BE2C (cell line): ENCODE results near the gene OR9K2. TPM values are rescaled to one million over a fixed set of nuclear protein-coding genes. Genes with fewer than 3 reads are reported as not detected.

ENCODE experiments used
- DNase-seq: peaks from one replicate; pipeline ENCODE4 v3.0.0-alpha.2; 2020
- H3K27me3 ChIP-seq: fragments of 250-450 bp; sonication (Bioruptor Pico); 2 replicates; pipeline ENCODE4 v1.5.1; 2020; ENCODE audit warnings: mild to moderate bottlenecking
- H3K36me3 ChIP-seq: fragments of 250-450 bp; sonication (Bioruptor Pico); 2 replicates; pipeline ENCODE4 v1.5.1; 2020; ENCODE audit warnings: mild to moderate bottlenecking
- H3K4me1 ChIP-seq: fragments of 250-450 bp; sonication (Bioruptor Pico); 2 replicates; pipeline ENCODE4 v1.5.1; 2020
- H3K4me3 ChIP-seq: 2 replicates; pipeline ENCODE4 v1.5.1; 2011; ENCODE audit warnings: low read depth, low read length
- H3K9me3 ChIP-seq: fragments of 250-450 bp; sonication (Bioruptor Pico); 2 replicates; pipeline ENCODE4 v1.5.1; 2020
- CTCF ChIP-seq: IDR thresholded peaks from 2 replicates; pipeline ENCODE4 v1.5.1; 2012; ENCODE audit warnings: mild to moderate bottlenecking, low read depth, low read length
- polyA plus RNA-seq: library from polyadenylated mRNA; unstranded; fragments of >200 nt; gene quantifications from one replicate; pipeline ENCODE4 v1.2.1, GENCODE V29; 2012; ENCODE audit warnings: low read depth, missing spikeins; ENCODE audit not compliant: insufficient read length, insufficient read depth

The OR9K2 gene
- not detected for polyA plus RNA-seq

DNA sequence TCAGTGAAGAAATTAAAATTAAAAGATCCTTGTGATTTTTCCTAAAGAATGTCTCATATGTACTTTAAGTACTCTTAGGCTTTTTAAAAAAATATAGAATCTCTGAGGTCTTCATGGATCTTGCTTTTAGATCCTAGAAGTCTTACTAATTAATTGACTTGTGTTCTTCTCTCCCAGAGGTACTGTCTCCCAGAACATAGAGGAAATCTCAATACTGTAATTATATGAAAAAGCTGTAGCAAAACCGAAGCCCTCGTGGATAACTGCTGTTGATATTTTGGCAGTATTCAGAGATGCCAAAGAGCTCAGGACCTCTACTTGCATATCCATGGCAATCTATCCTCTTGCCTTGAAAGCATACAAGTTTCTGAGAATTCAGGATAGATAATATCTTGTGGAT is at the start of gene OR9K2:
TSS of gene OR9K2 (plus strand) at position 301 of the 400 bp plus-strand sequence. CDS start 3,429 bp downstream, outside the sequence.
- Histone ChIP-seq H3K4me1 (no peaks in the 10 kb centered on the region), H3K27me3 (no peaks in the 10 kb centered on the region), H3K9me3 (no peaks in the 10 kb centered on the region), H3K36me3 (no peaks in the 10 kb centered on the region), H3K4me3 (no peak within 1 kb of the TSS)
- TF ChIP-seq CTCF = no peak
- DNase-seq = no peak

- no peaks in the 10 kb centered on the region for H3K4me1 ChIP-seq
- no peaks in the 10 kb centered on the region for H3K36me3 ChIP-seq
- TF ChIP-seq CTCF = no peak
- H3K9me3 ChIP-seq = no peaks in the 10 kb centered on the region
- H3K27me3 ChIP-seq = 0 out of 2 replicates have a peak, but pooled peaks cover 6% of the 10 kb centered on the region
- DNase-seq = no peak
- no peak overlapping the region for H3K4me3 ChIP-seq
These were observed 33.6 kb upstream of the OR9K2 start for GRCh38 chr12:55092579-55092978.

- Histone ChIP-seq H3K4me3 (no peak overlapping the region), H3K4me1 (no peaks in the 10 kb centered on the region), H3K27me3 (no peaks in the 10 kb centered on the region), H3K36me3 (no peaks in the 10 kb centered on the region), H3K9me3 (no peaks in the 10 kb centered on the region)
- DNase-seq = no peak
- TF ChIP-seq CTCF = no peak
These were observed 13.8 kb upstream of the OR9K2 start for GRCh38 chr12:55112378-55112875.

DNA sequence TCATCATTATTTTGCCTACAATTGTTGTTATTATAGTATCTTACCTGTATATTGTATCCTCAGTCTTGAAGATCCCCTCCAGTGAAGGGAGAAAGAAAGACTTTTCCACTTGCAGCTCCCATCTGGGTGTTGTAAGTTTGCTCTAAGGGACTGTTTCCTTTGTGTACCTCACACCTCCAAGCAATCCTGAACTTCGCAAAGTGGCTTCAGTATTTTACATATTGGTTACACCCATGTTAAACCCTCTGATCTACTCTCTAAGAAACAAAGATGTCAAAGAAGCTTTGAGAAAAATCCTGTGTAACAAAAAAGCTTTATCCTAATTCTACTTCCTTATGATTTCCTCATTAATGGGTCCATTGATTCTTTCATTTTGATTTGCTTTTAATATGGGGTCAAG is 10.1 kb upstream of the OR9K2 start:
- no peak for TF ChIP-seq CTCF
- DNase-seq = no peak
- no peaks in the 10 kb centered on the region for H3K27me3 ChIP-seq
- H3K4me3 ChIP-seq = no peak overlapping the region
- H3K36me3 ChIP-seq = no peaks in the 10 kb centered on the region
- H3K4me1 ChIP-seq = no peaks in the 10 kb centered on the region
- 0 out of 2 replicates have a peak, but pooled peaks cover 2% of the 10 kb centered on the region for H3K9me3 ChIP-seq

GRCh38 chr12:55132816-55133215 is 6.6 kb downstream of the OR9K2 start:
- H3K36me3 ChIP-seq = no peaks in the 10 kb centered on the region
- H3K4me1 ChIP-seq = no peaks in the 10 kb centered on the region
- H3K9me3 ChIP-seq = no peaks in the 10 kb centered on the region
- no peaks in the 10 kb centered on the region for H3K27me3 ChIP-seq
- DNase-seq = no peak
- H3K4me3 ChIP-seq = no peak overlapping the region
- 0 out of 2 replicates have a peak, but pooled peaks have one; percentile 12 for TF ChIP-seq CTCF

DNA sequence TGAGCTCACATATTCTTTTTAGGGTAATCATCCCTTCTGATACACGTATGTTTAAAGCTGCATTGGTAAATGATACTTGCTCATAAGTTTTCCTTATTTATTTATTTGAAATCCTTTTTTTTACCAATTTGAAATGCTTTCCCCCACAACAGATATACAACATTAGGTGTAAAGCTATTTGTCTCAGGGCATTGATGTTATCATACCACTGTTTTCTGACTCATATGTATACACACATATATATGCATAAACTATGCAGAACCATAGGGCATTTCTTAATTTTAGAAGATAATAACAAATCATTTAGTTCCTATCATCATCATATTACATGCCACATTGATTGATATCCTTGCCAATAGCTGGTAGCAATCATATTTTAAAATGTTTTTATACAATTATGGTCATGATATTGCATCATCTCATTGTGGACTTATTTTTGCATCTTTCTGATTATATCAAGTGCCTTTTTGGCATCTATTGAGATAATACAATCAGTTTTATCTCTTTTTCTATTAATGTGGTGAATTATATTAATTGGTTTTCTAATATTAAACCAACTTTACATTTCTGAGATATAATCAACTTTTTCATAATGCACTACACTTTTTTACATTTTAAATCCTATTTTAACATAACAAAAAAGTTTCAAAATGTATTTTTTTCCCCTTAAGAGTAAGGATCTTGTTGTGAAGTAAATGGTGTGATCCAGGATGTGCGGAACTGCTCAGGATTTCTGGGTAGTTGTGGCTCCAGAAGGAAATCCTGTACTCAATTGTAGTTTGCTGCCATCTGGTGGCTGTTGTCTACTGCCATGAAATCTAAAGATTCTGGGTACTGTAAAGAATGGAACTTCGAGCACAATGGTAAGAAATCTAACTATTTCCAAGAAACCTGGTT is 16.7 kb downstream of the OR9K2 start:
- Histone ChIP-seq H3K27me3 (no peaks in the 10 kb centered on the region), H3K36me3 (no peaks in the 10 kb centered on the region), H3K4me3 (no peak overlapping the region), H3K9me3 (no peaks in the 10 kb centered on the region), H3K4me1 (no peaks in the 10 kb centered on the region)
- peak; percentile 62 for DNase-seq
- TF ChIP-seq CTCF = peak; percentile 89
